Loucy (cell line): ENCODE results near the gene RAD23B.

Experiments
- H2AFZ ChIP-seq: fragments of 200-600 bp; sonication (generic); 2 replicates; pipeline ENCODE4 v1.6.0; 2016; ENCODE audit warnings: antibody characterized with exemption, mild to moderate bottlenecking, low read length, moderate library complexity
- H3F3A ChIP-seq: fragments of 200-600 bp; 2 replicates; pipeline ENCODE4 v1.6.0; 2016; ENCODE audit warnings: antibody characterized with exemption, low read depth, mild to moderate bottlenecking
- H3K27me3 ChIP-seq: fragments of 200-600 bp; sonication (generic); 2 replicates; pipeline ENCODE4 v1.6.1; 2014; ENCODE audit warnings: low read length, mild to moderate bottlenecking; ENCODE audit not compliant: insufficient read depth, poor library complexity, severe bottlenecking
- H3K36me3 ChIP-seq: fragments of 200-600 bp; sonication (generic); 2 replicates; pipeline ENCODE4 v1.6.1; 2016; ENCODE audit warnings: low read length; ENCODE audit not compliant: insufficient read depth
- H3K4me1 ChIP-seq: fragments of 200-600 bp; sonication (generic); 2 replicates; pipeline ENCODE4 v1.5.1; 2014; ENCODE audit warnings: low read length, mild to moderate bottlenecking; ENCODE audit not compliant: insufficient read depth, poor library complexity, severe bottlenecking
- H3K4me2 ChIP-seq: fragments of 200-600 bp; sonication (generic); 2 replicates; pipeline ENCODE4 v1.6.0; 2014; ENCODE audit warnings: antibody characterized with exemption, low read length, low read depth, mild to moderate bottlenecking; ENCODE audit not compliant: poor library complexity, severe bottlenecking
- H3K4me3 ChIP-seq: fragments of 200-600 bp; sonication (generic); 2 replicates; pipeline ENCODE4 v1.5.1; 2014; ENCODE audit warnings: low read length, mild to moderate bottlenecking, mixed read lengths; ENCODE audit not compliant: poor library complexity, severe bottlenecking
- H3K79me2 ChIP-seq: fragments of 200-600 bp; sonication (generic); 2 replicates; pipeline ENCODE4 v1.6.1; 2014; ENCODE audit warnings: low read length; ENCODE audit not compliant: insufficient read depth
- H3K9ac ChIP-seq: fragments of 200-600 bp; sonication (generic); 2 replicates; pipeline ENCODE4 v1.6.0; 2014; ENCODE audit warnings: mild to moderate bottlenecking, low read depth, low read length, moderate library complexity; ENCODE audit not compliant: poor library complexity, severe bottlenecking
- H3K9me2 ChIP-seq: fragments of 200-600 bp; sonication (generic); replicated peaks from 2 replicates; pipeline ENCODE4 v1.6.1; 2016; ENCODE audit warnings: low read depth, low read length, mixed read lengths
- H3K9me3 ChIP-seq: fragments of 200-600 bp; sonication (generic); 2 replicates; pipeline ENCODE4 v1.6.1; 2014; ENCODE audit warnings: mild to moderate bottlenecking, antibody characterized with exemption, low read length, low read depth; ENCODE audit not compliant: insufficient read depth
- H4K20me1 ChIP-seq: fragments of 200-600 bp; sonication (generic); 2 replicates; pipeline ENCODE4 v1.6.0; 2014; ENCODE audit warnings: antibody characterized with exemption, low read length, mild to moderate bottlenecking; ENCODE audit not compliant: insufficient read depth, poor library complexity, severe bottlenecking
- EZH2phosphoT487 ChIP-seq: fragments of 200-600 bp; IDR thresholded peaks from 2 replicates; pipeline ENCODE4 v1.6.1; 2018; ENCODE audit warnings: antibody characterized with exemption, mild to moderate bottlenecking, moderate library complexity, borderline replicate concordance
- TF ChIP-seq, protein P1 (sequence below): fragments of 200-600 bp; sonication (generic); conservative IDR thresholded peaks from 2 replicates; pipeline ENCODE4 v1.5.1; 2014; ENCODE audit warnings: mild to moderate bottlenecking, antibody characterized with exemption, low read length

Gene RAD23B

DNA sequence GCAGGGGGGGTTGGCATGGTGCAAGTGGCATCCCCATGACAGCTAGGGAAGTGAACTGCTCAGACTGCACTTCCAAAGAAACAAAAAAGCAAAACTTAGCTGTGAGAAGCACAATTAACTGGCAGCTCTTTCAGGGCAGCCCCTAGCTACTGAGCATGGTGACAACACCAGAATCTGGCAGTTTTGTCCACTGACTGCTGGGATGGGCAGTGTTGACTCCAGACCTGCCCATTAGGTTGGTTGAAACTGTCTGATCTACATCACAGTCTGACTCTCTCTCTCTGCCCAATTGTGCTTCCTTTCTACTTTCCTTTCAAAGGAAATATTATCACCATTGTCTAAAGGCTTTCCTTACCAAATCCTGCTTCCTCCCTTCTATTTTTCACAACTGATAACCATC lies 12.5 kb upstream of the RAD23B start:
- Histone ChIP-seq H2AFZ (peak overlapping the region; percentile 47), H3K79me2 (no peaks in the 10 kb centered on the region), H3K4me1 (no peaks in the 10 kb centered on the region), H3K4me3 (no peak overlapping the region), H3K9me2 (no peaks in the 10 kb centered on the region), H3K9me3 (no peaks in the 10 kb centered on the region), H4K20me1 (no peaks in the 10 kb centered on the region), H3K4me2 (peak overlapping the region; percentile 15), H3F3A (no peaks in the 10 kb centered on the region), H3K36me3 (no peaks in the 10 kb centered on the region), H3K27me3 (no peaks in the 10 kb centered on the region), H3K9ac (no peak overlapping the region)
- TF ChIP-seq EZH2phosphoT487: no peak
- TF ChIP-seq, protein P1, sequence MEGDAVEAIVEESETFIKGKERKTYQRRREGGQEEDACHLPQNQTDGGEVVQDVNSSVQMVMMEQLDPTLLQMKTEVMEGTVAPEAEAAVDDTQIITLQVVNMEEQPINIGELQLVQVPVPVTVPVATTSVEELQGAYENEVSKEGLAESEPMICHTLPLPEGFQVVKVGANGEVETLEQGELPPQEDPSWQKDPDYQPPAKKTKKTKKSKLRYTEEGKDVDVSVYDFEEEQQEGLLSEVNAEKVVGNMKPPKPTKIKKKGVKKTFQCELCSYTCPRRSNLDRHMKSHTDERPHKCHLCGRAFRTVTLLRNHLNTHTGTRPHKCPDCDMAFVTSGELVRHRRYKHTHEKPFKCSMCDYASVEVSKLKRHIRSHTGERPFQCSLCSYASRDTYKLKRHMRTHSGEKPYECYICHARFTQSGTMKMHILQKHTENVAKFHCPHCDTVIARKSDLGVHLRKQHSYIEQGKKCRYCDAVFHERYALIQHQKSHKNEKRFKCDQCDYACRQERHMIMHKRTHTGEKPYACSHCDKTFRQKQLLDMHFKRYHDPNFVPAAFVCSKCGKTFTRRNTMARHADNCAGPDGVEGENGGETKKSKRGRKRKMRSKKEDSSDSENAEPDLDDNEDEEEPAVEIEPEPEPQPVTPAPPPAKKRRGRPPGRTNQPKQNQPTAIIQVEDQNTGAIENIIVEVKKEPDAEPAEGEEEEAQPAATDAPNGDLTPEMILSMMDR: no peak

- Histone ChIP-seq H3K27me3 (no peaks in the 10 kb centered on the region), H3K79me2 (no peaks in the 10 kb centered on the region), H3K4me2 (no peak overlapping the region), H2AFZ (no peak overlapping the region), H4K20me1 (no peaks in the 10 kb centered on the region), H3K4me1 (no peaks in the 10 kb centered on the region), H3K36me3 (no peaks in the 10 kb centered on the region), H3K9me3 (no peaks in the 10 kb centered on the region), H3F3A (no peaks in the 10 kb centered on the region), H3K9me2 (no peaks in the 10 kb centered on the region), H3K4me3 (no peak overlapping the region), H3K9ac (no peak overlapping the region)
- TF ChIP-seq, protein P1: no peak
- no peak for TF ChIP-seq EZH2phosphoT487
Measured at GRCh38 chr9:107273634-107274033, 9.4 kb upstream of the RAD23B start.

DNA sequence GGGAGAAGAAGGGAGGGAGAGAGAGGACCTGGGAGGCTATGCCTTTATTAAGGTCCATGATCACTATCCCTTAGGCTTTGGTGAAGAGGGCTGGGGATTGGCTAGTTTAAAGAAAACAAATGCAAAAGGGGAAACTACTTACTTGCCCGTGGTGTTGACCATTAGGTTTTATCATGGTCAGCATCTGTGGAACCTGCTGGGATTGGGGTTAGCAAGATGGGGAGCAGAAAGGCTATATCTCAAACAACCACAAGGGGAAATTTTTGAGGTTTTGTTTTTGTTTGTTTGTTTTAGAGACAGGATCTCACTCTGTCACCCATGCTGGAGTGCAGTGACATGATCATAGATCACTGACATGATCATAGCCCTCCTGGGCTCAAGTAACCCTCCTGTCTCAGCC lies 9.0 kb upstream of the RAD23B start:
- no peaks in the 10 kb centered on the region for H3K4me1 ChIP-seq
- H3K4me3 ChIP-seq: no peak overlapping the region
- no peak overlapping the region for H3K9ac ChIP-seq
- no peaks in the 10 kb centered on the region for H3F3A ChIP-seq
- H3K4me2 ChIP-seq: no peak overlapping the region
- no peaks in the 10 kb centered on the region for H3K27me3 ChIP-seq
- H3K79me2 ChIP-seq: no peaks in the 10 kb centered on the region
- no peak overlapping the region for H2AFZ ChIP-seq
- no peaks in the 10 kb centered on the region for H3K9me3 ChIP-seq
- H4K20me1 ChIP-seq: no peaks in the 10 kb centered on the region
- no peaks in the 10 kb centered on the region for H3K9me2 ChIP-seq
- no peaks in the 10 kb centered on the region for H3K36me3 ChIP-seq
- TF ChIP-seq EZH2phosphoT487: no peak
- TF ChIP-seq, protein P1: peak; percentile 28; the same call in 1 of the 2 replicates
